ENCODE results near the gene ARHGEF5. TPM values are rescaled to one million over a fixed set of nuclear protein-coding genes. Genes with fewer than 3 reads are reported as not detected.

The ARHGEF5 gene
- total and polyA plus RNA-seq, 9 of the 15 experiments (the other 6 are each of a cell fraction or from before 2014, with no cell fraction given), result 0.03 to 0.49 (median 0.10) TPM; not detected in 1

DNA sequence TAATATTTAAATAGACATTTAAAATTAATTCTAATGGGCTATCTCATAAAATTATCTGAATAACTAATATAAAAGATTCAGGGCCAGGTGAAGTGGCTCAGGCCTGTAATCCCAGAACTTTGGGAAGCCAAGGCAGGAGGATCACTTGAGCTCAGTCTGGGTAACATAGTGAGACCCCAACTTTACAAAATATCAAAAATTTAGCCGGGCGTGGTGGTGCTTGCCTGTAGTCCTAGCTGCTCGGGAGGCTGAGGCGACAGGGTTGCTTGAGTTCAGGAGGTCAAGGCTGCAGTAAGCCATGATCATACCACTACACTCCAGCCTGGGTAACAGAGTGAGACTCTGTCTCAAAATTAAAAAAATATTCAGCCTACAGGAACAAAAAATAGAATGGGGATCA is 35.8 kb downstream of the ARHGEF5 start (continued):
- TF ChIP-seq CHD1 (IDR thresholded peaks at IDR 0.05; ENCODE audit: low read length) (no peak), KDM1A (IDR thresholded peaks at IDR 0.05) (no peak), TOE1 (IDR thresholded peaks at IDR 0.05; ENCODE audit: borderline replicate concordance) (no peak), TOE1 (CRISPR knock-in tag; IDR thresholded peaks at IDR 0.05; ENCODE audit: borderline replicate concordance, low read depth) (no peak)
- TF ChIP-seq, protein P1, sequence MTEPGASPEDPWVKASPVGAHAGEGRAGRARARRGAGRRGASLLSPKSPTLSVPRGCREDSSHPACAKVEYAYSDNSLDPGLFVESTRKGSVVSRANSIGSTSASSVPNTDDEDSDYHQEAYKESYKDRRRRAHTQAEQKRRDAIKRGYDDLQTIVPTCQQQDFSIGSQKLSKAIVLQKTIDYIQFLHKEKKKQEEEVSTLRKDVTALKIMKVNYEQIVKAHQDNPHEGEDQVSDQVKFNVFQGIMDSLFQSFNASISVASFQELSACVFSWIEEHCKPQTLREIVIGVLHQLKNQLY (CRISPR knock-in tag; conservative IDR thresholded peaks at IDR 0.05), result no peak
- TF ChIP-seq, protein P2, sequence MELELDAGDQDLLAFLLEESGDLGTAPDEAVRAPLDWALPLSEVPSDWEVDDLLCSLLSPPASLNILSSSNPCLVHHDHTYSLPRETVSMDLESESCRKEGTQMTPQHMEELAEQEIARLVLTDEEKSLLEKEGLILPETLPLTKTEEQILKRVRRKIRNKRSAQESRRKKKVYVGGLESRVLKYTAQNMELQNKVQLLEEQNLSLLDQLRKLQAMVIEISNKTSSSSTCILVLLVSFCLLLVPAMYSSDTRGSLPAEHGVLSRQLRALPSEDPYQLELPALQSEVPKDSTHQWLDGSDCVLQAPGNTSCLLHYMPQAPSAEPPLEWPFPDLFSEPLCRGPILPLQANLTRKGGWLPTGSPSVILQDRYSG (tag; conservative IDR thresholded peaks at IDR 0.05; ENCODE audit: low read depth), result no peak
- TF ChIP-seq, protein P3, sequence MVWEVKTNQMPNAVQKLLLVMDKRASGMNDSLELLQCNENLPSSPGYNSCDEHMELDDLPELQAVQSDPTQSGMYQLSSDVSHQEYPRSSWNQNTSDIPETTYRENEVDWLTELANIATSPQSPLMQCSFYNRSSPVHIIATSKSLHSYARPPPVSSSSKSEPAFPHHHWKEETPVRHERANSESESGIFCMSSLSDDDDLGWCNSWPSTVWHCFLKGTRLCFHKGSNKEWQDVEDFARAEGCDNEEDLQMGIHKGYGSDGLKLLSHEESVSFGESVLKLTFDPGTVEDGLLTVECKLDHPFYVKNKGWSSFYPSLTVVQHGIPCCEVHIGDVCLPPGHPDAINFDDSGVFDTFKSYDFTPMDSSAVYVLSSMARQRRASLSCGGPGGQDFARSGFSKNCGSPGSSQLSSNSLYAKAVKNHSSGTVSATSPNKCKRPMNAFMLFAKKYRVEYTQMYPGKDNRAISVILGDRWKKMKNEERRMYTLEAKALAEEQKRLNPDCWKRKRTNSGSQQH (CRISPR knock-in tag; IDR thresholded peaks at IDR 0.05), result no peak

- no TSS peak for BruUV-seq (replicated peaks)
- in situ Hi-C loops (cut with MboI), result no loop called here
- no peak overlapping the region for H3K4me2 ChIP-seq (ENCODE audit: insufficient read depth, low read length)
- no peak for TF ChIP-seq ELF1 (tag; IDR thresholded peaks at IDR 0.05)
Measured at GRCh38 chr7:144391823-144392255, 36.6 kb downstream of the ARHGEF5 start.

More at GRCh38 chr7:144391823-144392255, 36.6 kb downstream of the ARHGEF5 start:
- 3% methylated on average over 8 of the region's 8 CpGs for WGBS (ENCODE audit: insufficient coverage, low coverage, missing lambda C conversion rate)
- H3K9me3 ChIP-seq (replicated peaks; ENCODE audit: control insufficient read depth, insufficient read depth, low read depth, low read length), result no peaks in the 10 kb centered on the region
- ChIA-PET CTCF (ENCODE audit: low intra/inter-chr PET ratio) (no interaction called here), POLR2A (no interaction called here)
- H4K20me1 ChIP-seq (replicated peaks; ENCODE audit: control insufficient read depth, insufficient read depth, low read length), result no peaks in the 10 kb centered on the region
- H3K27ac ChIP-seq (ENCODE audit: extremely low read depth, low read depth, low read length), result no peak overlapping the region
- H3K36me3 ChIP-seq (ENCODE audit: control insufficient read depth, insufficient read depth, low read length), result no peaks in the 10 kb centered on the region
- no peaks in the 10 kb centered on the region for H3K9me1 ChIP-seq (ENCODE audit: control insufficient read depth, insufficient read depth, low read length)
- no peak overlapping the region for H3K9ac ChIP-seq (ENCODE audit: insufficient read depth in 1 of 2, low read depth in 2 of 2, low read length in 2 of 2)
- H2AFZ ChIP-seq (ENCODE audit: low read depth, low read length), result peak overlapping the region; percentile 41; the same call in 1 of the 2 replicates
- peak; percentile 56 to 67 (median 61) for DNase-seq (ENCODE audit: extremely low read depth in 1 of 4, low spot score in 3 of 4)
- peak; percentile 72 for FAIRE-seq
- intact Hi-C loops (cut with micrococcal nuclease), result loop anchor here (5.0 to 10.0 kb wide), 2 partner anchors 217 to 655 kb away; no protein-coding TSS in a partner anchor
- no peaks in the 10 kb centered on the region for H3K79me2 ChIP-seq (ENCODE audit: control insufficient read depth, insufficient read depth, low read length)
- ATAC-seq, result peak; percentile 94
- H3K4me3 ChIP-seq, result no peak overlapping the region
- no peaks in the 10 kb centered on the region; a peak in 1 of 5 replicates for H3K27me3 ChIP-seq (ENCODE audit: control insufficient read depth in 2 of 2, insufficient read depth in 2 of 2, low read length in 2 of 2)
- no peaks in the 10 kb centered on the region for H3K4me1 ChIP-seq (replicated peaks in 1 of 2; ENCODE audit: control insufficient read depth in 2 of 2, insufficient read depth in 2 of 2, low read length in 2 of 2)
